Natural killer cell (primary cell): ENCODE measurements around the gene PIEZO1. TPM values are rescaled to one million over a fixed set of nuclear protein-coding genes. Genes with fewer than 3 reads are reported as not detected.

Source experiments
- ATAC-seq, 3 donors: fragments of 150-1000 bp in 2 of 3; fragments of 200-7000 bp in 1 of 3; cut with Tn5 transposase; 1 replicate in 1 of 3; 2 replicates in 2 of 3; pipeline ENCODE4 v1.10.0; 2021; ENCODE audit warnings: mild to moderate bottlenecking in 2 of 3, moderate library complexity in 2 of 3
- DNase-seq, 2 donors: peaks; one replicate each; pipeline versions ENCODE4 v3.0.0 to v3.0.0-alpha.2; 2013 to 2021; ENCODE audit warnings: mixed read lengths in 1 of 2
- H3K27ac ChIP-seq: one replicate; pipeline ENCODE4 v1.5.1; 2013; ENCODE audit warnings: mild to moderate bottlenecking, low read length
- H3K27me3 ChIP-seq: one replicate; pipeline ENCODE4 v1.6.1; 2013; ENCODE audit warnings: low read length; ENCODE audit not compliant: control insufficient read depth, insufficient read depth
- H3K36me3 ChIP-seq: one replicate; pipeline ENCODE4 v1.6.1; 2013; ENCODE audit warnings: low read length; ENCODE audit not compliant: control insufficient read depth, insufficient read depth
- H3K4me1 ChIP-seq: one replicate; pipeline ENCODE4 v1.6.1; 2013; ENCODE audit warnings: low read length; ENCODE audit not compliant: control insufficient read depth, insufficient read depth
- H3K4me3 ChIP-seq: one replicate; pipeline ENCODE4 v1.5.1; 2013; ENCODE audit warnings: low read length
- H3K9me3 ChIP-seq: one replicate; pipeline ENCODE4 v1.6.1; 2013; ENCODE audit warnings: low read length; ENCODE audit not compliant: control insufficient read depth, insufficient read depth
- H3K27ac Mint-ChIP-seq, 2 donors: one replicate each; pipeline ENCODE4 v1.8.0; 2022; ENCODE audit warnings: mild to moderate bottlenecking in 2 of 2, mixed read lengths in 2 of 2, moderate library complexity in 1 of 2
- H3K27me3 Mint-ChIP-seq, 2 donors: one replicate each; pipeline ENCODE4 v1.8.0; 2022; ENCODE audit warnings: low read depth in 2 of 2, mixed read lengths in 2 of 2
- H3K36me3 Mint-ChIP-seq: one replicate; pipeline ENCODE4 v1.8.0; 2022; ENCODE audit warnings: mixed read lengths
- H3K4me1 Mint-ChIP-seq, 2 donors: one replicate each; pipeline ENCODE4 v1.8.0; 2022; ENCODE audit warnings: mixed read lengths in 2 of 2
- H3K4me3 Mint-ChIP-seq: one replicate; pipeline ENCODE4 v1.8.0; 2022; ENCODE audit warnings: mild to moderate bottlenecking, moderate library complexity, mixed read lengths
- H3K9me3 Mint-ChIP-seq, 2 donors: one replicate each; pipeline ENCODE4 v1.8.0; 2022; ENCODE audit warnings: mixed read lengths in 2 of 2
- WGBS: methylation state at CpG from one replicate; pipeline ENCODE4 v1.1.7; 2013; ENCODE audit warnings: missing lambda C conversion rate; ENCODE audit not compliant: insufficient coverage; 5-methylcytosine and 5-hydroxymethylcytosine counted together
- intact Hi-C: fragments of 100-400 bp; cut with micrococcal nuclease; formaldehyde crosslinking; loops from one replicate; pipeline ENCODE4 v1.14.2; 2022
- total RNA-seq, 4 donors: library from RNA; stranded (reverse); fragments of 120-200 nt in 1 of 4; gene quantifications; one replicate each; pipeline versions ENCODE4 v1.2.3 to v1.2.4, GENCODE V29; 2013 to 2022
- TF ChIP-seq, protein P1 (sequence below): fragments of 200-600 bp; IDR thresholded peaks from one replicate; pipeline ENCODE4 v1.8.0; 2022; ENCODE audit warnings: antibody characterized with exemption

Gene PIEZO1
- total RNA-seq, 3 donors from 2014 or later (not counting 1 experiment from before 2014, with no cell fraction given): 172 to 197 (median 183) TPM

DNA sequence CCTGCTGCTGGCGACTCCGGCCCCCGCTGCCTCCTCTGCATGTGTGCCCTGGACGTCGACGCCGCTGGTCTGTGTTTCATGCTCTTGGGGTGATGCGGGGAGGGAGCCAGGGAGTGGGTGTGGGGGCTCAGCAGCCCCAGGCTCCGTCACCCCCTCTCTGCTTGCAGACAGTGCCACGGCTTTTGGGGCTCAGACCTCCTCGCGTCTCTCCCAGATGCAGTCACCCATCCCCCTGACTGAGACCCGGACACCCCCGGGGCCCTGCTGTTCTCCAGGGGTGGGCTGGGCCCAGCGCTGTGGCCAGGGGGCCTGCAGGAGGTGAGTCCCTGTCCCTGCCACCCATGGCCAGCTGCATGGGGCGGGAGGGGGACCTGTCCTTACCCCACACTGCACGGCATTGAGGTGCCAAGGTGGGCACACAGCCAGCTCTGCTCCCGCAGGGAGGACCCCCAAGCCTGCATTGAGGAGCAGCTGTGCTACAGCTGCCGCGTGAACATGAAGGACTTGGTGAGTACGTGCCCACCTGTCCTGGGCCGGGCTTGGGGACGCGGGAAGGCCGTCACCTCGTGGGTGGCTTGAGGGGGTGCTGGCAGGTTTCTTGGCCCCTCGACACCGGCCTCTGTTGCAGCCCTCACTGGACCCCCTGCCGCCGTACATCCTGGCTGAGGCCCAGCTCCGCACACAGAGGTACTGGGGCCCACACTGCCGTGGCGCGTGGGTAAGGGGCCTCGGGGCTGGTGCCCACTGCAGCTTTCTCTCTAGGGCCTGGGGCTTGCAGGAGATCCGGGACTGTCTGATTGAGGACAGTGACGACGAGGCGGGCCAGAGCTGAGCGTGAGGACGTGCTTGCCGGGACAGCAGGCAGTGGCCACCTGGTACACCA, 70.4 kb downstream of the PIEZO1 start:
- H3K9me3 Mint-ChIP-seq: no peaks in the 10 kb centered on the region
- 94% methylated on average over 41 of the region's 42 CpGs for WGBS
- no peaks in the 10 kb centered on the region for H3K27me3 Mint-ChIP-seq

DNA sequence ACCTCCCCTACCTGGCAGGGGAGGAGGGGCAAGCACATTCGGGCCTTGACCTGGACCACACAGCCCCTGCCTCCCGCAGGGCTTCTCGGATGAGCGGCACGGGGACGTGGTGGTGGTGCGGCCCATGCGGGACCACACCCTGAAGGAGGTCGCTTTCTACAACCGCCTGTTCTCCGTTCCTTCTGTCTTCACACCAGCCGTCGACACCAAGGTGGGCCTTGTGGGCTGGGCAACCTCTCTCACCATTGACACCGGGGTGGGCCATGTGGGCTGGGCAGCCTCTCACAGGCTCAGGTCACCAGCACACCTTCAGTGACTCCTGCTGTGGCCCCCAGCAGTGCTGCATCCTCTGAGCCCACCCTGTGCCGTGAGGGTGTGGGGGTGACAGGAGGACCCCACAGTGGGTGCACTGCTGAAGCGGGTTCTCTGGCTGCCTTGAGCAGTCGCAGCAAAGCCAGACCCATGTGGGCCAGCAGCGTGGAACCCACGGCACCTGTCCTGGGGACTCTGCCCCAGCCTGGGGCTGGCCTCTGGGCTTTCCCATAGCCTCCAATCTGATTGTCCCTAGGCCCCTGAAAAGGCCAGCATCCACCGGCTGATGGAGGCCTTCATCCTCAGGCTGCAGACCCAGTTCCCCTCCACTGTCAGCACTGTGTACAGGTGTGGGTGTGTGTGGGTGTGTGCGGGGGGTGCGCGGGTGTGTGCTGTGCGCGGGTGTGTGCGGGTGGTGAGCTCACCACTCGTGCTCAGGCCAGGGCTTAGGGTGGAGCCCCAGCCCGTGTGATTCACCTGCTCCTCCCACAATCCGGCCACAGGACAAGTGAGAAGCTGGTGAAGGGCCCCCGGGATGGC, 71.2 kb downstream of the PIEZO1 start:
- Histone ChIP-seq H3K27me3 (no peaks in the 10 kb centered on the region), H3K36me3 (peaks cover 47% of the 10 kb centered on the region), H3K4me3 (no peak overlapping the region), H3K9me3 (no peaks in the 10 kb centered on the region), H3K27ac (no peak overlapping the region), H3K4me1 (peaks cover 24% of the 10 kb centered on the region)
- no peak overlapping the region for H3K27ac Mint-ChIP-seq
- H3K4me3 Mint-ChIP-seq: no peak overlapping the region
- WGBS: 87% methylated on average over 30 of the region's 30 CpGs
- no peaks in the 10 kb centered on the region for H3K27me3 Mint-ChIP-seq
- no peaks in the 10 kb centered on the region for H3K36me3 Mint-ChIP-seq
- no peaks in the 10 kb centered on the region for H3K9me3 Mint-ChIP-seq
- TF ChIP-seq, protein P1, sequence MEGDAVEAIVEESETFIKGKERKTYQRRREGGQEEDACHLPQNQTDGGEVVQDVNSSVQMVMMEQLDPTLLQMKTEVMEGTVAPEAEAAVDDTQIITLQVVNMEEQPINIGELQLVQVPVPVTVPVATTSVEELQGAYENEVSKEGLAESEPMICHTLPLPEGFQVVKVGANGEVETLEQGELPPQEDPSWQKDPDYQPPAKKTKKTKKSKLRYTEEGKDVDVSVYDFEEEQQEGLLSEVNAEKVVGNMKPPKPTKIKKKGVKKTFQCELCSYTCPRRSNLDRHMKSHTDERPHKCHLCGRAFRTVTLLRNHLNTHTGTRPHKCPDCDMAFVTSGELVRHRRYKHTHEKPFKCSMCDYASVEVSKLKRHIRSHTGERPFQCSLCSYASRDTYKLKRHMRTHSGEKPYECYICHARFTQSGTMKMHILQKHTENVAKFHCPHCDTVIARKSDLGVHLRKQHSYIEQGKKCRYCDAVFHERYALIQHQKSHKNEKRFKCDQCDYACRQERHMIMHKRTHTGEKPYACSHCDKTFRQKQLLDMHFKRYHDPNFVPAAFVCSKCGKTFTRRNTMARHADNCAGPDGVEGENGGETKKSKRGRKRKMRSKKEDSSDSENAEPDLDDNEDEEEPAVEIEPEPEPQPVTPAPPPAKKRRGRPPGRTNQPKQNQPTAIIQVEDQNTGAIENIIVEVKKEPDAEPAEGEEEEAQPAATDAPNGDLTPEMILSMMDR: no peak
- ATAC-seq: no peak
- intact Hi-C loops: no loop called here
- DNase-seq: no peak
- H3K4me1 Mint-ChIP-seq: peaks cover 8 to 12% of the 10 kb centered on the region in 2 donors

More for the DNA sequence above, 70.4 kb downstream of the PIEZO1 start:
- no peaks in the 10 kb centered on the region for H3K9me3 ChIP-seq
- TF ChIP-seq, protein P1: no peak
- Mint-ChIP-seq H3K4me1 (peaks cover 8 to 12% of the 10 kb centered on the region in 2 donors), H3K36me3 (no peaks in the 10 kb centered on the region), H3K27ac (no peak overlapping the region), H3K4me3 (no peak overlapping the region)
- H3K36me3 ChIP-seq: peaks cover 55% of the 10 kb centered on the region
- no peak overlapping the region for H3K4me3 ChIP-seq
- intact Hi-C loops: no loop called here
- H3K4me1 ChIP-seq: peaks cover 29% of the 10 kb centered on the region
- no peak for ATAC-seq
- H3K27me3 ChIP-seq: no peaks in the 10 kb centered on the region
- H3K27ac ChIP-seq: no peak overlapping the region
- no peak for DNase-seq

DNA sequence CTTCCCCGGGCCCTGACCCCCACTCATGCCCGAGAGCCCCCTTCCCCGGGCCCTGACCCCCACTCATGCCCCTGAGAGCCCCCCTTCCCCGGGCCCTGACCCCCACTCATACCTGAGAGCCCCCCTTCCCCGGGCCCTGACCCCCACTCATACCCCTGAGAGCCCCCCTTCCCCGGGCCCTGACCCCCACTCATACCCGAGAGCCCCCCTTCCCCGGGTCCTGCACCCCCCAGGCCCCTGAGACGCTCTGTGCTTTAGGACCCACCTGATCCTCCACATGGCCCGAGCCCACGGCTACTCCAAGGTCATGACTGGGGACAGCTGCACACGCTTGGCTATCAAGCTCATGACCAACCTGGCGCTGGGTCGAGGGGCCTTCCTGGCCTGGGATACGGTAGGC, 72.0 kb downstream of the PIEZO1 start:
- Histone ChIP-seq H3K27ac (no peak overlapping the region), H3K4me3 (no peak overlapping the region), H3K36me3 (peaks cover 43% of the 10 kb centered on the region), H3K9me3 (no peaks in the 10 kb centered on the region), H3K4me1 (peaks cover 16% of the 10 kb centered on the region), H3K27me3 (no peaks in the 10 kb centered on the region)
- Mint-ChIP-seq H3K4me3 (no peak overlapping the region), H3K27me3 (no peaks in the 10 kb centered on the region), H3K36me3 (no peaks in the 10 kb centered on the region), H3K9me3 (no peaks in the 10 kb centered on the region), H3K27ac (no peak overlapping the region), H3K4me1 (peaks cover 8 to 12% of the 10 kb centered on the region in 2 donors)
- ATAC-seq: no peak
- intact Hi-C loops: no loop called here
- DNase-seq: no peak
- TF ChIP-seq, protein P1: no peak
- WGBS: 96% methylated on average over 9 of the region's 15 CpGs
